ENCODE measurements around the gene JARID2.

Gene JARID2

GRCh38 chr6:15272562-15272961 lies 26.7 kb downstream of the JARID2 start:
- DNase-seq (ENCODE audit: insufficient read length, low spot score) (no peak), FAIRE-seq (no peak)
- TF ChIP-seq POLR2A (IDR thresholded peaks at IDR 0.05; ENCODE audit: low read depth, low read length) (no peak), PAX5 (IDR thresholded peaks at IDR 0.05; ENCODE audit: insufficient read depth, low read length, severe bottlenecking) (no peak), SPI1 (IDR thresholded peaks at IDR 0.05; ENCODE audit: low read depth, low read length) (no peak), POLR2AphosphoS5 (IDR thresholded peaks at IDR 0.05; ENCODE audit: low read depth, low read length) (no peak), TAF1 (IDR thresholded peaks at IDR 0.05; ENCODE audit: low read depth, low read length) (no peak), POU2F2 (IDR thresholded peaks at IDR 0.05; ENCODE audit: low read depth, low read length) (no peak)

GRCh38 chr6:15274692-15275387 lies 29.0 kb downstream of the JARID2 start:
- DNase-seq (ENCODE audit: insufficient read length, low spot score) (no peak), FAIRE-seq (no peak)
- TF ChIP-seq POLR2AphosphoS5 (IDR thresholded peaks at IDR 0.05; ENCODE audit: low read depth, low read length), result no peak
- no peak for TF ChIP-seq TAF1 (IDR thresholded peaks at IDR 0.05; ENCODE audit: low read depth, low read length)
- TF ChIP-seq SPI1 (IDR thresholded peaks at IDR 0.05; ENCODE audit: low read depth, low read length), result no peak
- TF ChIP-seq PAX5 (IDR thresholded peaks at IDR 0.05; ENCODE audit: insufficient read depth, low read length, severe bottlenecking), result no peak
- no peak for TF ChIP-seq POU2F2 (IDR thresholded peaks at IDR 0.05; ENCODE audit: low read depth, low read length)
- TF ChIP-seq POLR2A (IDR thresholded peaks at IDR 0.05; ENCODE audit: low read depth, low read length), result no peak

- DNase-seq (ENCODE audit: insufficient read length, low spot score) (no peak), FAIRE-seq (no peak)
- TF ChIP-seq PAX5 (IDR thresholded peaks at IDR 0.05; ENCODE audit: insufficient read depth, low read length, severe bottlenecking) (no peak), POLR2A (IDR thresholded peaks at IDR 0.05; ENCODE audit: low read depth, low read length) (no peak), TAF1 (IDR thresholded peaks at IDR 0.05; ENCODE audit: low read depth, low read length) (no peak), SPI1 (IDR thresholded peaks at IDR 0.05; ENCODE audit: low read depth, low read length) (no peak), POLR2AphosphoS5 (IDR thresholded peaks at IDR 0.05; ENCODE audit: low read depth, low read length) (no peak), POU2F2 (IDR thresholded peaks at IDR 0.05; ENCODE audit: low read depth, low read length) (no peak)
Measured at GRCh38 chr6:15276036-15276985, 30.4 kb downstream of the JARID2 start.

- no peak for FAIRE-seq
- no peak for DNase-seq (ENCODE audit: insufficient read length, low spot score)
- TF ChIP-seq POLR2AphosphoS5 (IDR thresholded peaks at IDR 0.05; ENCODE audit: low read depth, low read length), result no peak
- TF ChIP-seq POLR2A (IDR thresholded peaks at IDR 0.05; ENCODE audit: low read depth, low read length), result no peak
- no peak for TF ChIP-seq SPI1 (IDR thresholded peaks at IDR 0.05; ENCODE audit: low read depth, low read length)
- TF ChIP-seq PAX5 (IDR thresholded peaks at IDR 0.05; ENCODE audit: insufficient read depth, low read length, severe bottlenecking), result no peak
- TF ChIP-seq POU2F2 (IDR thresholded peaks at IDR 0.05; ENCODE audit: low read depth, low read length), result no peak
- TF ChIP-seq TAF1 (IDR thresholded peaks at IDR 0.05; ENCODE audit: low read depth, low read length), result no peak
Measured at GRCh38 chr6:15279047-15279661, 33.3 kb downstream of the JARID2 start.

GRCh38 chr6:15280028-15280427 lies 34.2 kb downstream of the JARID2 start:
- DNase-seq (ENCODE audit: insufficient read length, low spot score) (no peak), FAIRE-seq (no peak)
- no peak for TF ChIP-seq SPI1 (IDR thresholded peaks at IDR 0.05; ENCODE audit: low read depth, low read length)
- no peak for TF ChIP-seq POU2F2 (IDR thresholded peaks at IDR 0.05; ENCODE audit: low read depth, low read length)
- no peak for TF ChIP-seq TAF1 (IDR thresholded peaks at IDR 0.05; ENCODE audit: low read depth, low read length)
- no peak for TF ChIP-seq POLR2AphosphoS5 (IDR thresholded peaks at IDR 0.05; ENCODE audit: low read depth, low read length)
- TF ChIP-seq PAX5 (IDR thresholded peaks at IDR 0.05; ENCODE audit: insufficient read depth, low read length, severe bottlenecking), result no peak
- no peak for TF ChIP-seq POLR2A (IDR thresholded peaks at IDR 0.05; ENCODE audit: low read depth, low read length)

- DNase-seq (ENCODE audit: insufficient read length, low spot score) (no peak), FAIRE-seq (no peak)
- no peak for TF ChIP-seq TAF1 (IDR thresholded peaks at IDR 0.05; ENCODE audit: low read depth, low read length)
- TF ChIP-seq PAX5 (IDR thresholded peaks at IDR 0.05; ENCODE audit: insufficient read depth, low read length, severe bottlenecking), result no peak
- TF ChIP-seq SPI1 (IDR thresholded peaks at IDR 0.05; ENCODE audit: low read depth, low read length), result no peak
- no peak for TF ChIP-seq POLR2AphosphoS5 (IDR thresholded peaks at IDR 0.05; ENCODE audit: low read depth, low read length)
- TF ChIP-seq POU2F2 (IDR thresholded peaks at IDR 0.05; ENCODE audit: low read depth, low read length), result no peak
- no peak for TF ChIP-seq POLR2A (IDR thresholded peaks at IDR 0.05; ENCODE audit: low read depth, low read length)
Measured at GRCh38 chr6:15280961-15281360, 35.1 kb downstream of the JARID2 start.

GRCh38 chr6:15282334-15282733 lies 36.5 kb downstream of the JARID2 start:
- DNase-seq (ENCODE audit: insufficient read length, low spot score) (no peak), FAIRE-seq (no peak)
- TF ChIP-seq TAF1 (IDR thresholded peaks at IDR 0.05; ENCODE audit: low read depth, low read length), result no peak
- TF ChIP-seq POU2F2 (IDR thresholded peaks at IDR 0.05; ENCODE audit: low read depth, low read length), result no peak
- TF ChIP-seq SPI1 (IDR thresholded peaks at IDR 0.05; ENCODE audit: low read depth, low read length), result no peak
- TF ChIP-seq POLR2AphosphoS5 (IDR thresholded peaks at IDR 0.05; ENCODE audit: low read depth, low read length), result no peak
- TF ChIP-seq POLR2A (IDR thresholded peaks at IDR 0.05; ENCODE audit: low read depth, low read length), result no peak

- TF ChIP-seq POU2F2 (IDR thresholded peaks at IDR 0.05; ENCODE audit: low read depth, low read length) (no peak), POLR2AphosphoS5 (IDR thresholded peaks at IDR 0.05; ENCODE audit: low read depth, low read length) (no peak), TAF1 (IDR thresholded peaks at IDR 0.05; ENCODE audit: low read depth, low read length) (no peak), PAX5 (IDR thresholded peaks at IDR 0.05; ENCODE audit: insufficient read depth, low read length, severe bottlenecking) (no peak), SPI1 (IDR thresholded peaks at IDR 0.05; ENCODE audit: low read depth, low read length) (no peak), POLR2A (IDR thresholded peaks at IDR 0.05; ENCODE audit: low read depth, low read length) (no peak)
- no peak for FAIRE-seq
- DNase-seq (ENCODE audit: insufficient read length, low spot score), result no peak
Measured at GRCh38 chr6:15283986-15284361, 38.1 kb downstream of the JARID2 start.

- TF ChIP-seq TAF1 (IDR thresholded peaks at IDR 0.05; ENCODE audit: low read depth, low read length) (no peak), POU2F2 (IDR thresholded peaks at IDR 0.05; ENCODE audit: low read depth, low read length) (no peak), POLR2A (IDR thresholded peaks at IDR 0.05; ENCODE audit: low read depth, low read length) (no peak), POLR2AphosphoS5 (IDR thresholded peaks at IDR 0.05; ENCODE audit: low read depth, low read length) (no peak), SPI1 (IDR thresholded peaks at IDR 0.05; ENCODE audit: low read depth, low read length) (no peak), PAX5 (IDR thresholded peaks at IDR 0.05; ENCODE audit: insufficient read depth, low read length, severe bottlenecking) (no peak)
- DNase-seq (ENCODE audit: insufficient read length, low spot score) (no peak), FAIRE-seq (no peak)
Measured at GRCh38 chr6:15284743-15285142, 38.9 kb downstream of the JARID2 start.
